C4-2B (cell line): Measurements from ENCODE around the gene LRIT2.

ENCODE experiments used
- H3K27ac ChIP-seq: fragments of 450-650 bp; 2 replicates; pipeline ENCODE4 v1.5.1; 2017
- CTCF ChIP-seq: fragments of 450-650 bp; conservative IDR thresholded peaks from 2 replicates; pipeline ENCODE4 v1.5.1; 2017; ENCODE audit warnings: mild to moderate bottlenecking
- ZFX ChIP-seq: fragments of 450-650 bp; IDR thresholded peaks from 2 replicates; pipeline ENCODE4 v1.6.1; 2017

Gene LRIT2

GRCh38 chr10:84194424-84195043 is 30.8 kb downstream of the LRIT2 start, which contains the start of gene CDHR1:
CDHR1 (plus strand) TSS chr10:84194537; CDS start chr10:84194761, 224 bp downstream.
- H3K27ac ChIP-seq: no peak within 1 kb of the TSS
- no peak for TF ChIP-seq CTCF

GRCh38 chr10:84193846-84194423 is 31.4 kb downstream of the LRIT2 start:
- TF ChIP-seq ZFX (no peak), CTCF (no peak)
- no peak overlapping the region for H3K27ac ChIP-seq

- TF ChIP-seq ZFX (no peak), CTCF (no peak)
- H3K27ac ChIP-seq: no peak overlapping the region
These were observed 32.0 kb downstream of the LRIT2 start for GRCh38 chr10:84193327-84193726.

GRCh38 chr10:84191106-84191505 is 34.2 kb downstream of the LRIT2 start:
- H3K27ac ChIP-seq: no peak overlapping the region
- TF ChIP-seq CTCF (no peak), ZFX (no peak)

GRCh38 chr10:84190621-84191020 is 34.7 kb downstream of the LRIT2 start:
- TF ChIP-seq CTCF (no peak), ZFX (no peak)
- H3K27ac ChIP-seq: no peak overlapping the region

GRCh38 chr10:84188815-84189214 is 36.5 kb downstream of the LRIT2 start:
- H3K27ac ChIP-seq: no peak overlapping the region

More at GRCh38 chr10:84188815-84189214, 36.5 kb downstream of the LRIT2 start:
- TF ChIP-seq CTCF: no peak
- no peak for TF ChIP-seq ZFX
